Measurements from ENCODE around the gene LAMB4. TPM values are rescaled to one million over a fixed set of nuclear protein-coding genes. Genes with fewer than 3 reads are reported as not detected.

The LAMB4 gene
- total and polyA plus RNA-seq, 2 donors (not counting 1 experiment from before 2014, with no cell fraction given) = not detected

GRCh38 chr7:108002726-108003598, 127.2 kb downstream of the LAMB4 start, which contains the start of gene LAMB1:
Gene LAMB1 (minus strand): TSS chr7:108003161. CDS start chr7:108002885, 276 bp downstream.
- H3K4me3 Mint-ChIP-seq = peak within 1 kb of the TSS; percentile 73
- WGBS (ENCODE audit: insufficient coverage) = 2% methylated on average over 71 of the region's 75 CpGs
- no peaks in the 10 kb centered on the region for H3K79me2 ChIP-seq (ENCODE audit: control insufficient read depth, insufficient read depth, low read length)
- peaks cover 0 to 6% (median 0%) of the 10 kb centered on the region in 3 donors for H3K9me3 ChIP-seq (ENCODE audit: control extremely low read depth in 1 of 3, control insufficient read depth in 2 of 3, insufficient read depth in 1 of 3, low read length in 2 of 3)
- ATAC-seq (ENCODE audit: low read depth) = no peak
- ChIA-PET CTCF (interaction anchor here (0.5 kb wide), 1 partner anchor 35 kb away, joined by 3 read pairs; no protein-coding TSS in a partner anchor), POLR2A (no interaction called here)
- intact Hi-C loops (cut with micrococcal nuclease) = no loop called here
- H2AFZ ChIP-seq (ENCODE audit: insufficient read depth, low read depth, low read length, poor library complexity, severe bottlenecking) = peak within 1 kb of the TSS; percentile 23
- peaks cover 21% of the 10 kb centered on the region for H3K4me1 Mint-ChIP-seq
- no peaks in the 10 kb centered on the region for H3K9me3 Mint-ChIP-seq (ENCODE audit: insufficient read depth)
- peaks cover 0 to 62% (median 24%) of the 10 kb centered on the region in 4 experiments for H3K27me3 ChIP-seq (replicated peaks in 1 of 4; ENCODE audit: control extremely low read depth in 1 of 4, control insufficient read depth in 3 of 4, insufficient read depth in 4 of 4, low read length in 3 of 4)
- H3K36me3 ChIP-seq (replicated peaks in 1 of 2; ENCODE audit: control extremely low read depth in 1 of 2, control insufficient read depth in 1 of 2, extremely low read depth in 1 of 2, insufficient read depth in 2 of 2, low read length in 1 of 2) = no peaks in the 10 kb centered on the region
- H3K9ac ChIP-seq (ENCODE audit: low read length) = peak within 1 kb of the TSS; percentile 41
- DNase-seq = peak; percentile 6
- H3K27ac Mint-ChIP-seq = no peak within 1 kb of the TSS
- peaks cover 62% of the 10 kb centered on the region for H3K27me3 Mint-ChIP-seq
- no peak for TF ChIP-seq EZH2 (IDR thresholded peaks at IDR 0.05; ENCODE audit: borderline replicate concordance, insufficient read depth, low read depth, low read length, poor library complexity, severe bottlenecking)
- H3K4me1 ChIP-seq (ENCODE audit: control insufficient read depth in 2 of 2, insufficient read depth in 2 of 2, low read length in 2 of 2) = peaks cover 21 to 30% of the 10 kb centered on the region in 2 donors
- H3K4me2 ChIP-seq (replicated peaks; ENCODE audit: low read depth, low read length, poor library complexity, severe bottlenecking) = peak within 1 kb of the TSS; percentile 66
- H3K4me3 ChIP-seq (ENCODE audit: control extremely low read depth in 1 of 5, extremely low read depth in 1 of 5, insufficient read depth in 1 of 5, low read depth in 2 of 5, low read length in 4 of 5) = peak within 1 kb of the TSS in 4 of 5 experiments; percentile 13 to 48 (median 36)
- H4K20me1 ChIP-seq (ENCODE audit: control insufficient read depth, insufficient read depth, low read length, poor library complexity, severe bottlenecking) = no peaks in the 10 kb centered on the region
- H3K27ac ChIP-seq (ENCODE audit: low read length in 2 of 2) = no peak within 1 kb of the TSS

DNA sequence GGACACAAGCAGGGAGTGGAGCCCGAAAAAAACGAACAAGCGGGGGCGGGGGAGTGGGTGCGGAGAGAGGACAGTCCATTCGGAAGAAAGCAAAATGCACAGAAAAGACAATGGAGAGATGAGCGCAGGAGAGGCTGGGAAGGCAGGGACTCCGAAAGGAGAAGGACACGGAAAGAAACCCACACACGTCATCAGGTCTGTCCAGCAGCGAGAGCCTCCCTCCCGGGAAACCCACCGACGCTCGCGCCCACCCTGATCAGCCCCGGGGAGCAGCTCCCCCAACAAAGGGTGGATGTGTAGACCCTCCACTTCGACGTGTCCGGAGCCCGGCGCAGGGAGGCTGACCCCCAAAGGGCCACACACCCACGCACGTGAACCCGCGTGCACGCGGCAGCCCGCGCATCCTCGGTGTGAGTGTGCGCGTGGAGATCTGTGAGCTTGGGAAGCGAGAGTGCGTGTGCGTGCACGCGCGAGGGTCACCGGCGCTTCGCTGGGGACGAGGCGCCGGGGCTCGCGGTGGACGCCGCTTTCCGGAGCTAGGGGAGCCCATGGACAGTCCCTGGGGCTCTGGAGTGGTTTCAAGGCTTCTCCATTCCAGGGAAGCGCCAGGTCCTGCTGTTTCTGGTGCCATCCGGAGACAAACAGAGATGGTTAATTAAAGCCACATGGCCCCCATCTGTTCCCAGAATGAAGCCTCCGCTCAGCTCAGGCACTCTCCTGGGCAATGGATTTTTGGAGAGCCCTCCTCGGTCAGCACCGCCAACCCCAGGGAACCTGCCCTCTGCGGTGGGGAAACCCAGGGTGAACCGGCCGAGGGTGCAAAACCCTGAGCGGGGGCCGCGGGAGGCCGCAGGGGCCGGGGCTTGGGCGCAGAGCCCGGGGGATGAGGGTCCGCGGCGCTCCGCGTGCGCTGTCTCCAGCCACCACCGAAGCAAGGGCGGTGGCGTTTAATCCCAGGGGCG, 128.1 kb downstream of the LAMB4 start:
- TF ChIP-seq, protein P1, sequence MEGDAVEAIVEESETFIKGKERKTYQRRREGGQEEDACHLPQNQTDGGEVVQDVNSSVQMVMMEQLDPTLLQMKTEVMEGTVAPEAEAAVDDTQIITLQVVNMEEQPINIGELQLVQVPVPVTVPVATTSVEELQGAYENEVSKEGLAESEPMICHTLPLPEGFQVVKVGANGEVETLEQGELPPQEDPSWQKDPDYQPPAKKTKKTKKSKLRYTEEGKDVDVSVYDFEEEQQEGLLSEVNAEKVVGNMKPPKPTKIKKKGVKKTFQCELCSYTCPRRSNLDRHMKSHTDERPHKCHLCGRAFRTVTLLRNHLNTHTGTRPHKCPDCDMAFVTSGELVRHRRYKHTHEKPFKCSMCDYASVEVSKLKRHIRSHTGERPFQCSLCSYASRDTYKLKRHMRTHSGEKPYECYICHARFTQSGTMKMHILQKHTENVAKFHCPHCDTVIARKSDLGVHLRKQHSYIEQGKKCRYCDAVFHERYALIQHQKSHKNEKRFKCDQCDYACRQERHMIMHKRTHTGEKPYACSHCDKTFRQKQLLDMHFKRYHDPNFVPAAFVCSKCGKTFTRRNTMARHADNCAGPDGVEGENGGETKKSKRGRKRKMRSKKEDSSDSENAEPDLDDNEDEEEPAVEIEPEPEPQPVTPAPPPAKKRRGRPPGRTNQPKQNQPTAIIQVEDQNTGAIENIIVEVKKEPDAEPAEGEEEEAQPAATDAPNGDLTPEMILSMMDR (IDR thresholded peaks at IDR 0.05) = no peak
- TF ChIP-seq EZH2 (IDR thresholded peaks at IDR 0.05; ENCODE audit: borderline replicate concordance, insufficient read depth, low read depth, low read length, poor library complexity, severe bottlenecking) = no peak
- no peaks in the 10 kb centered on the region for H3K79me2 ChIP-seq (ENCODE audit: control insufficient read depth, insufficient read depth, low read length)
- H3K36me3 ChIP-seq (replicated peaks in 1 of 2; ENCODE audit: control extremely low read depth in 1 of 2, control insufficient read depth in 1 of 2, extremely low read depth in 1 of 2, insufficient read depth in 2 of 2, low read length in 1 of 2) = no peaks in the 10 kb centered on the region
- peaks cover 21% of the 10 kb centered on the region for H3K4me1 Mint-ChIP-seq
- no peaks in the 10 kb centered on the region for H3K9me3 Mint-ChIP-seq (ENCODE audit: insufficient read depth)
- WGBS (ENCODE audit: insufficient coverage) = 8% methylated on average over 74 of the region's 75 CpGs
- H3K27ac Mint-ChIP-seq = no peak overlapping the region
- peaks cover 21 to 30% of the 10 kb centered on the region in 2 donors for H3K4me1 ChIP-seq (ENCODE audit: control insufficient read depth in 2 of 2, insufficient read depth in 2 of 2, low read length in 2 of 2)
- intact Hi-C loops (cut with micrococcal nuclease) = no loop called here
- H4K20me1 ChIP-seq (ENCODE audit: control insufficient read depth, insufficient read depth, low read length, poor library complexity, severe bottlenecking) = no peaks in the 10 kb centered on the region
- ATAC-seq (ENCODE audit: low read depth) (no peak), DNase-seq (no peak)
- peaks cover 65% of the 10 kb centered on the region for H3K27me3 Mint-ChIP-seq
- POLR2A ChIA-PET = no interaction called here
- peak overlapping the region; percentile 22 for H2AFZ ChIP-seq (ENCODE audit: insufficient read depth, low read depth, low read length, poor library complexity, severe bottlenecking)
- peak overlapping the region in 3 of 5 experiments; percentile 25 to 48 (median 46) for H3K4me3 ChIP-seq (ENCODE audit: control extremely low read depth in 1 of 5, extremely low read depth in 1 of 5, insufficient read depth in 1 of 5, low read depth in 2 of 5, low read length in 4 of 5)
- peaks cover 0 to 6% (median 0%) of the 10 kb centered on the region in 3 donors for H3K9me3 ChIP-seq (ENCODE audit: control extremely low read depth in 1 of 3, control insufficient read depth in 2 of 3, insufficient read depth in 1 of 3, low read length in 2 of 3)
- peak overlapping the region; percentile 66 for H3K4me2 ChIP-seq (replicated peaks; ENCODE audit: low read depth, low read length, poor library complexity, severe bottlenecking)
- H3K4me3 Mint-ChIP-seq = peak overlapping the region; percentile 73
- peaks cover 0 to 66% (median 22%) of the 10 kb centered on the region in 4 experiments for H3K27me3 ChIP-seq (replicated peaks in 1 of 4; ENCODE audit: control extremely low read depth in 1 of 4, control insufficient read depth in 3 of 4, insufficient read depth in 4 of 4, low read length in 3 of 4)
- no peak overlapping the region for H3K27ac ChIP-seq (ENCODE audit: low read length in 2 of 2)
- CTCF ChIA-PET = no interaction called here
- H3K9ac ChIP-seq (ENCODE audit: low read length) = peak overlapping the region; percentile 41
